GM18508 (cell line): ENCODE data around the gene INF2.
"Not testable (repeated sequence)": the region's sequence is repeated elsewhere in the genome, so short reads cannot be mapped to it uniquely, and the experiment has no call there.

Experiments used
- ATAC-seq: cut with Tn5 transposase; IDR thresholded peaks from one replicate; pipeline ENCODE4 v1.9.1; 2021; ENCODE audit warnings: moderate number of reproducible peaks; ENCODE audit not compliant: insufficient read depth, unreplicated experiment

Gene INF2

GRCh38 chr14:104745431-104745830 lies 56.0 kb downstream of the INF2 start:
- no peak for ATAC-seq

GRCh38 chr14:104746071-104746545 lies 56.7 kb downstream of the INF2 start:
- no peak for ATAC-seq

DNA sequence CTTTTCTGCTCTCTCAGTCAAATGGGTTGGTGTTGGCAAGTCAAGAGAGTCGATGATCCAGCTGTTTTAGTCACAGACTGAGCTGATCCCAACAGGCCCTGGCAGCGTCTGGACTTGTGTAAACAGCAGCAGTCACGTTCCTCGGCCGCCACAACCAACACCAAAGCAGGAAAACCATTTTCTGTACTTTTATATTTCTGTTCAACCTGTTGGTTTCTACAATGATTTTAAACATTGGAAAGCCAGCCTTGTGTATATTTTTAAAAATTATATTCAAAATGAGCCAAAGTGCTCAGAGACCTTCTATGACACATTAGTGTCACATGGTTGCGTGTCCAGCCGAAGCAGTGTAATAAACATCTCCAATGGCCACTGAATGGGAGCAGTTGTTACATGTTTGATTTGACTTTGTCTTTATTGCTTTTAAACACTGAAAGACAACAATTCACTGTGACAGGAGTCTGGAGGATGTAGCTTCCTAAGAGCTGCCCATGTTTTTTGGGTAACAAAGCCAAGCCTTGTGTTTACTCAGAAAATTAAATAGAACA lies 57.6 kb downstream of the INF2 start:
- no peak for ATAC-seq

- no peak for ATAC-seq
Observed at GRCh38 chr14:104747876-104748275, 58.5 kb downstream of the INF2 start.

- ATAC-seq, result no peak
Observed at GRCh38 chr14:104749111-104749649, 59.8 kb downstream of the INF2 start.

- ATAC-seq, result no peak
Observed at GRCh38 chr14:104750056-104750752, 60.8 kb downstream of the INF2 start.

DNA sequence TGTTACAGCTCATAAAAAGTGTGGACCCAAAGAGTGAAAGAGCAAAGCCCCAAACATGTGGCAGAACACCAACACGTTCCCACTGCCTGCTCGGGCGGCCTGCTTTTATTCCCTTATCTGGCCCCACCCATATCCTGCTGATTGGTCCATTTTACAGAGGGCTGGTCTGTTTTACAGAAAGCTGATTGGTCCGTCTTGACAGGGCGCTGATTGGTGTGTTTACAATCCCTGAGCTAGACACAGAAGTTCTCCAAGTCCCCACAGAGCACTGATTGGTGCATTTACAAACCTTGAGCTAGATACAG lies 61.3 kb downstream of the INF2 start:
- ATAC-seq, result not testable (repeated sequence)

GRCh38 chr14:104751539-104752422 lies 62.4 kb downstream of the INF2 start:
- ATAC-seq, result no peak

DNA sequence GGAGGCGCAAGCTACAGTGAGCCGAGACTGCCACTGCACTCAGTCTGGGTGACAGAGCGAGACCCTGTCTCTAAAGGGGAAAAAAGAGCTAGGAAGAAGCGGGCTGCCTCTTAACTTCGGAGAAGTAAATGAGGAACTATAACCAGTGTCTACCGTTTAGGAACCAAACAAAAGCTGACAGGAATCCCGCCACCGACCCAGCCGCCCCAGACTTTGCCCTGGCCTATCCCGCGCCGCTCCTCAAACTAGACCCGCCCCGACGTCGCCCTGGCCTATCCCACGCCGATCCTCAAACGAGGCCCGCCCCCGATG lies 63.0 kb downstream of the INF2 start:
- peak; percentile 39 for ATAC-seq

DNA sequence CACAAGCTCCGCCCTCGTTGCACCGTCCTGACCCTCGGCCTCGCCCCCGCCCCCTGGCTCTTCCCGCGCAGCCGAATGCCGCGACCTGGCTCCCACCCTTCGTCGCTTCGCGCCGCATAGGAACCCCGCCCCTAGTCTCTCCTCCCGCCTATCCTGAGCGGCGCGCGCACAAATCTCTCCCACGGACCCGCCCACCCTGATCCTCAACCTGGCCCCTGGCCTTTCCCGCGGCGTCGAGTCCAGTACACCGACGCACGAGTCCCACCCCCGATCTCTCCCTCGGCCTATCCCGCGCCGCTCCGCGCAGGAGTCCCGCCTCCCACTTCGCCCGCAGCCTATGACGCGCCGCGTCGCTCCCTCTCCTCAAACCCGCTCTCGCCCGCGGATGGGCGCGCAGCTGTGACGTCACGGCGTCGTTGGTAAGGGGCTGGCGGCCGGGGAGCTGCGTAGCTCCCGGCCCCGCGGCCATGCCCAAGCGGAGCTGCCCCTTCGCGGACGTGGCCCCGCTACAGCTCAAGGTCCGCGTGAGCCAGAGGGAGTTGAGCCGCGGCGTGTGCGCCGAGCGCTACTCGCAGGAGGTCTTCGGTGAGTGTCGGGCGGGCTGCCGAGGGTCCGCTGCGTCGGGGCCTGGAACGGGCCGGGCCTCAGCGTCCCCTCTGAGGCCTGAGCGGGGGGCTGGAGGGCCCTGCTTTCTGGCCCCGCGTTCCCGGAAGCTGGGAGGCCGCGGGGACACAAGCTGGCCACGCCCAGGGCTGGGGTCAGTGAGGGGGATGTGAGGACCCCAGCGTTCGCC lies 63.5 kb downstream of the INF2 start, which contains the start of gene SIVA1:
TSS of gene SIVA1 (plus strand) at position 413 of the 793 bp plus-strand sequence. CDS start at position 468, 55 bp downstream.
- ATAC-seq, result peak; percentile 71

- ATAC-seq, result no peak
Observed at GRCh38 chr14:104753528-104754212, 64.3 kb downstream of the INF2 start.

DNA sequence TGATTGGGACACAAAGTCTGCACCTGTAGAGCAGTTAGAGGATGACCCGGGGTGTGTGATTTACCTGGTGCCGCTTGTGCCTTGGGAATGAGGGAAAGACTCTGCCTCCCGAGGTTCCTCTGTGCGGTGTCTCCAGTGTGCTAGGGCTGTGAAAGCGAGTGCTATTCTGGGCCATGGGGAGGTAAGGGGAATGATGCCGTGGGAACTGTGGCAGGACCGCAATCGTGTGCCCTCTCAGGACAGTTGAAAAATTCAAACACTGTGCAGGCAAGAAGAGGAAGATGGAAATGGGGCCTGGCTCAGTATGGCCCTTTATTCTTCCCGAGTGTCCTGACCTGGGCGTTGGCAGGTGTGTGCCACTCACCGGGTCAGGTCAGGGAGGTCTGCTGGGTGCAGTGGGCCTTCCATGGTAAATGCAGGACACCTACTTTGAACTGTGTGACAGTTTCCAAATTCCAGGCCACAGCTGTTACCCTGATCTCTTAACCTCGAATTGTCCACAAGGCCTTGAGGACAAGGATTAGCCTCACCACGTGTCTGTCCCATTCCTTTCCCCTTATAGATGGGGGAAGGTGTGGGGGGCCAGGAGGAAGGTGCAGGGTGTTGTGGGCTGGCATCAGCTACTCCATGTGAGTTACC lies 64.9 kb downstream of the INF2 start:
- no peak for ATAC-seq

GRCh38 chr14:104755621-104756020 lies 66.2 kb downstream of the INF2 start:
- no peak for ATAC-seq

DNA sequence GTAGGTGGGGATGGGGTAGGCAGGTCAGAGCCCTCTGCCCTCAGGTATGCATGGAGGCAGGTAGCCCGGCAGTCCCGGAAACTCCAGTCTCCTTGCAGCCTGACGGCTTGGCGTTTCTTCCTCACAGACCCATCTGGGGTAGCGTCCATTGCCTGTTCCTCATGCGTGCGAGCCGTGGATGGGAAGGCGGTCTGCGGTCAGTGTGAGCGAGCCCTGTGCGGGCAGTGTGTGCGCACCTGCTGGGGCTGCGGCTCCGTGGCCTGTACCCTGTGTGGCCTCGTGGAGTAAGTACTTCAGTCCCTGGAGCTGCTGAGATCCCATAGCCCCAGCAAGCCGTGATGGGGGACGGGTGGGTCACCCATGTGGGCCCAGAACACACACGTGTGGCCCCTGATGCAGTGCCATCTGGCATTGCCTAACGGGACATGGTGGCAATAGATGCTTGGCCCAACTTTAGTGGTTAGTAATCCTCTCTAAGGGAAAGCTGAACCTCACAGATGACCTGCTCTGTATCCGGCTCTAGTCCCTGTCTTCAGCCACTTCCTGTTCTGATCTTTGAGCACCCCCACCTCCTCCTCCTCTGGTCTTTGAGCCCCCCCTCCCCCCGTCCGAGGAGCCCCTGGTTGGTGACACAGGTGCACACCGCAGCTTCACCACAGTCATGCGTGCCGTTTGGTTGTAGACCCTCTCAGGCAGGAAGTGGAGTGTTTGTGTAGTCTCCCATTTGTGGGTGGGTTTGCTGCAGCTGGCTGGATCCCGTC lies 67.2 kb downstream of the INF2 start:
- ATAC-seq, result no peak

GRCh38 chr14:104757238-104757585 lies 67.8 kb downstream of the INF2 start:
- ATAC-seq, result no peak

- no peak for ATAC-seq
Observed at GRCh38 chr14:104757681-104758392, 68.4 kb downstream of the INF2 start.

GRCh38 chr14:104758981-104759969 lies 69.9 kb downstream of the INF2 start:
- ATAC-seq, result no peak
